ENCODE data around the gene DOCK7. TPM values are rescaled to one million over a fixed set of nuclear protein-coding genes. Genes with fewer than 3 reads are reported as not detected.
"Not testable (repeated sequence)": the region's sequence is repeated elsewhere in the genome, so short reads cannot be mapped to it uniquely, and the experiment has no call there.

Gene DOCK7
- total RNA-seq, 4 donors from 2014 or later = 23.4 to 47.0 (median 44.2) TPM

- Histone ChIP-seq H3K4me3 (no peak overlapping the region), H3K36me3 (no peaks in the 10 kb centered on the region), H3K4me1 (peaks cover 28% of the 10 kb centered on the region), H3K27me3 (no peaks in the 10 kb centered on the region), H3K27ac (no peak overlapping the region), H3K9me3 (no peaks in the 10 kb centered on the region)
- TF ChIP-seq POLR2A (IDR thresholded peaks at IDR 0.05) (no peak), EP300 (IDR thresholded peaks at IDR 0.05) (no peak), POLR2AphosphoS5 (IDR thresholded peaks at IDR 0.05) (no peak), CTCF (IDR thresholded peaks at IDR 0.05) (no peak)
- DNase-seq (ENCODE audit: low spot score in 2 of 2) = no peak
Measured at GRCh38 chr1:62682531-62682930, 5.7 kb downstream of the DOCK7 start.

- peaks cover 26% of the 10 kb centered on the region for H3K4me1 ChIP-seq
- H3K9me3 ChIP-seq; H3K27me3 ChIP-seq; H3K27ac ChIP-seq; H3K4me3 ChIP-seq; DNase-seq (ENCODE audit: low spot score in 2 of 2); H3K36me3 ChIP-seq: not testable (repeated sequence)
- 90% methylated on average over 2 of the region's 2 CpGs for WGBS
Measured at GRCh38 chr1:62680992-62681391, 7.2 kb downstream of the DOCK7 start.

GRCh38 chr1:62677822-62678221, 10.4 kb downstream of the DOCK7 start:
- H3K27ac ChIP-seq; H3K9me3 ChIP-seq; H3K27me3 ChIP-seq; H3K36me3 ChIP-seq; DNase-seq (ENCODE audit: low spot score in 2 of 2); H3K4me3 ChIP-seq: not testable (repeated sequence)
- peaks cover 13% of the 10 kb centered on the region for H3K4me1 ChIP-seq
- 94% methylated on average over 2 of the region's 2 CpGs for WGBS

- no peaks in the 10 kb centered on the region for H3K9me3 ChIP-seq
- H3K4me1 ChIP-seq = peaks cover 7% of the 10 kb centered on the region
- TF ChIP-seq POLR2AphosphoS5 (IDR thresholded peaks at IDR 0.05) (no peak), EP300 (IDR thresholded peaks at IDR 0.05) (no peak), POLR2A (IDR thresholded peaks at IDR 0.05) (no peak), CTCF (IDR thresholded peaks at IDR 0.05) (no peak)
- H3K27ac ChIP-seq = no peak overlapping the region
- 60% methylated on average over 2 of the region's 2 CpGs for WGBS
- no peaks in the 10 kb centered on the region for H3K27me3 ChIP-seq
- peaks cover 6% of the 10 kb centered on the region for H3K36me3 ChIP-seq
- no peak overlapping the region for H3K4me3 ChIP-seq
- DNase-seq (ENCODE audit: low spot score in 2 of 2) = no peak
Measured at GRCh38 chr1:62676611-62677356, 11.4 kb downstream of the DOCK7 start.

DNA sequence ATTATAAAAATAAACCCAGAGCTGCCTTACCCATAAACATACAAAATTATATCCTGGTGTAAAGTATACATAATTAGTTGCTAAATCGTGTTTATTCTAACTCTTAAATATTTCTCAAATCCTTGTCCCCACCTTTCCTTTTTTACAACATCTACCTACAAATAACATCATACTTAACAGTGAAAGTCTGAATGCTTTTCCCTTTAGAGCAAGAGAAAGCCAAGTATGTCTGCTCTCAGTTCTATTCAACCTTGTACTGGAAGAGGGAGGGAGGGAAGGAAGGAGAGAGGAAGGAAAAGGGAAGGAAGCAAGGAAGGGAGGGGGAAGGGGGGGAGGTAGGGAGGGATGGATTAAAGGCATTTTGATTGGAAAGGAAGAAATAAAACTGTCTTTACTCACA, 14.6 kb downstream of the DOCK7 start:
- TF ChIP-seq CTCF (IDR thresholded peaks at IDR 0.05) (no peak), POLR2AphosphoS5 (IDR thresholded peaks at IDR 0.05) (no peak), EP300 (IDR thresholded peaks at IDR 0.05) (no peak), POLR2A (IDR thresholded peaks at IDR 0.05) (no peak)
- Histone ChIP-seq H3K9me3 (no peaks in the 10 kb centered on the region), H3K4me1 (peaks cover 7% of the 10 kb centered on the region), H3K4me3 (no peak overlapping the region), H3K27me3 (no peaks in the 10 kb centered on the region), H3K27ac (no peak overlapping the region), H3K36me3 (peaks cover 6% of the 10 kb centered on the region)
- WGBS = 71% methylated on average over 1 of the region's 1 CpG
- no peak for DNase-seq (ENCODE audit: low spot score in 2 of 2)

DNA sequence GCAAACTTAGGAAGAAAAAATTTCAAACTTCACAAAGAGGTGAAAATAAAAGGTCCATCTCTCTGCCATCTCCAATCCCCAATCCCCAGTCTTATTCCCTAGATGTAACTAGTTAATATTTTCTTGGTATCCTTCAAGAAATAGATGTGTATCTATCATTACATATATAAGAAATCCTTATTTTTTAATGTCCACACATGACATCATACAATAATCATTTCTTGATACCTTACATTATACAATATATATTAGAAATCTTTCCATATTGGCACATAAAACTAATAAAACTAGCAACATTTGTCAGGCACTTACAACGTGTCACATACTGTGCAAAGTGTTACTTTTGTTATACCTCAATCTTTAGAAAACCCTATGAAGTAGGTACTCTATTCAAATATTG, 16.2 kb downstream of the DOCK7 start:
- Histone ChIP-seq H3K9me3 (no peaks in the 10 kb centered on the region), H3K36me3 (peaks cover 6% of the 10 kb centered on the region), H3K27ac (no peak overlapping the region), H3K27me3 (no peaks in the 10 kb centered on the region), H3K4me3 (no peak overlapping the region), H3K4me1 (peaks cover 5% of the 10 kb centered on the region)
- 77% methylated on average over 1 of the region's 1 CpG for WGBS
- DNase-seq (ENCODE audit: low spot score in 2 of 2) = no peak
- TF ChIP-seq CTCF (IDR thresholded peaks at IDR 0.05) = no peak
- TF ChIP-seq POLR2A (IDR thresholded peaks at IDR 0.05) = no peak
- TF ChIP-seq EP300 (IDR thresholded peaks at IDR 0.05) = no peak
- no peak for TF ChIP-seq POLR2AphosphoS5 (IDR thresholded peaks at IDR 0.05)

Data from suprapubic skin (tissue), 4 donors.